IPS DF 19.7 (cell line): ENCODE measurements around the gene SORCS1.

Experiments
- DNase-seq: peaks from one replicate; pipeline ENCODE4 v3.0.0-alpha.2; 2013; ENCODE audit warnings: low read depth, low spot score

Gene SORCS1

DNA sequence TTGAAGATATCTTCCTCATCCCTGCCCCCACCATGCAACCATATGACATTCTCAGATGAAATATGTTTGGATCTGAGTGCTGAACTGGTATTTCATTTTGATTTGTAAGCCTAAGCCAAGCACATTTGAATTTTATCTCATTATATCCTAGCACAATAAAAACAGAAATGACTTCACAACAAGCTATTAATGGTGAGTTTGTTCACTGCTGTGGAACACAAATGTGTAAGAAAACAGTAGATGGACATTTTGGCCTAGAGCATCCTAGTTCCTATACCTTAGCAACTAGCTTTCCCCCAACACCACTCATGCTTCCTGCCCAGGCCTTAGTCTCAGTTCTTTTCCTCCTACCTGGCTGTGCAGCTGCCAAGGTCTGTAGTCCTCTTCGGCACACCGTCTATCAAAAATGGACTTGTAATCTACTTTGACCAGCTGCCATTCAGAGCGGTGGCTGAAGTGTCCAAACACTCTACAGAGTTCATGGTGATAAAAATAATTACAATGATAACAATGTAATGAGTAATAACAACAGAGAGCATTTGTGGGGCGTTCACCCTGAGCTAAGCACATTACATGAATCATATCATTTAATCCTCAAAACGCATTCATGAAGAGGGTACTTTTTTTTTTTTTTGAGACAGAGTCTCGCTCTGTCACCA, 491.9 kb downstream of the SORCS1 start:
- no peak for DNase-seq

DNA sequence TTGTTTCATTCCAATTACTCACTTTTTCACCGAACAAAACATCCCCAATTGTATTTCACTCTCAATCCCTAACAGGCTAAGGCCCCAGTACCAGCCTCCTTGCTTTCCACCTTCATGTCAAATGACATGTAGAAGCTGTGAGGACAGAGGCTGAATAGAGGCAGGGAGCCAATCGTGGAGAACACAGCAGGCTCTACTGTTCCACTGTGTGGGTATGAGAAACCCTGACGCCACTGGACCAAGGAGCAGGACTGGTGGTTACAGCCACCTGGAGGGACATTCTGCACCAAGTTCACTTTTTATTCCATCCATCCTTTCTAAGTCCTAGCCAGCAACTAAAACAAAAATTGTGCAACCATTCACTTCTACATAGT, 502.8 kb downstream of the SORCS1 start:
- DNase-seq, result no peak

- DNase-seq, result no peak
Observed at GRCh38 chr10:106661133-106661766, 503.3 kb downstream of the SORCS1 start.

GRCh38 chr10:106660550-106660949, 504.0 kb downstream of the SORCS1 start:
- DNase-seq, result no peak

DNA sequence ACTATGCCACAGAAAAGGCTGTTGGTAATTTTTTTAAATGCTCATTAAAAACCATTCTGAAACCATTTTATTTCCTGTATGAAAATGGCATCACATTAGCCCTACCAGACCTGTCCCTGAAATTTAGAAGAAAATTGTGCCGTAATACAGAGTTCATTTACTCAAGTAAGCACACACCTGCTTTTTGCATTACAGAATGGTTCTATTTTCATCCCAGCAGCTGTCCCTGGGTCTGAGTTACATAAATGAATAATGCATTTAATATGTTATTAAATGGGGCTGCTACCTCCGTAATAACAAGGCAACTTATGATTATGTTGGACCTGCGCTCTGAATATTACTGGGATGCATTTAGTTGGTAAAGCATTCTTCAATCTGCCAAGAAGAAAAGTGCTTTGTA, 508.9 kb downstream of the SORCS1 start:
- DNase-seq, result no peak

- DNase-seq, result no peak
Observed at GRCh38 chr10:106655165-106655564, 509.3 kb downstream of the SORCS1 start.

DNA sequence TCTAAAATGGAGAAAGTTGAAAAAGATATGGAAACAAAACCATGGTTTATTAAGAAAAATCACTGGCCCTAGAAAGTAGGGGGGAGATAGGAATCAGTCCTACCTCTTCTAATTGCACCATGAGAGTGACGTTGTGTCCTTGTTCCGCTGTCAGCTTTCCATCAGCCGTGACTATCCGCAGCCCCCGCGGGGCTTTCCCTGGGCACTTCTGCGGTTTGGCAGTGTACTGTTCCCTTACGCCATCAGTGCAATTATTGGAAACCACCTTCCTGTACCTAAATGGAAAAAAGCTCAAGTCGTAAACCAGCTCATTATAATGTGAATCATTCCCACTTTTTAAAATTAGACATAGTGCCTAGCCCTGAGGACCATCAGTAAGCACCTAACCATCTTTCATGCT, 512.2 kb downstream of the SORCS1 start:
- DNase-seq, result no peak

DNA sequence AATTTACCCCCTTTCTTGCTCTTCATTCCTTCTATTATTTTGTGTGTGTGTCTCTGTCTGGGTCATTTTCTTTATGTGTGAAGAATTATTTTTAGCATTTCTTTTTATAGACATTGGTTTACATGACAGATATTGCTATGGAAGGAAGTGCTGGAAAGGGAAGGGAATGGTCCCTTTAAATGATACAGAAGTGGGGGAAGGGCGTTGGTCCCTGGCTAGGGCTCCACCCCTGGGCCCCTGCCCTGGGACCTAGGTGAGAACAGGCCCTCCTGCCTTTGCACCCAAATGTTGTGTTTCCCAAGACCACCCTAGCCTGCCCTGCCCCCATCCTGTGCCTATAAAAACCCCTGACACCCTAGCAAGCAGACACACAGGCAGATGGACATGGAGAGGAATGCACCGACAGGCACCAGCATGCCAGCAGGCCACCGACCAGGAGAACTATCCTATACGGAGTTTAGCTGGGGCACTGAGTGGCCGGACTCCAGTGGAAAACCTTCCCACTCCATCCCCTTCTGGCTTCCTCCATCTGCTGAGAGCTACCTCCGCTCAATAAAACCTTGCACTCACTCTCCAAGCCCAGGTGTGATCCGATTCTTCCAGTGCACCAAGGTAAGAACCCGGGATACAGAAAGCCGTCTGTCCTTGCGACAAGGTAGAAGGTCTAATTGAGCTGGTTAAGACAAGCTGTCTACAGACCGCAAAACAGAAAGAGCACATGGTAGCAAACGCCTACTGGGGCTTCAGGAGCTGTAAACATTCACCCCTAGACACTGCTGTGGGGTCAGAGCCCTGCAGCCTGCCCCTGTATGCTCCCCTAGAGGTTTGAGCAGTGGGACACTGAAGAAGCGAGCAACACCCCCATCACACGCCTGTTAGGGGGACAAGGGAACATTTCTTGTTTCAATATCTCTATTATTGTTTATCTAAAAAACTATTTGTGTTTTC, 515.7 kb downstream of the SORCS1 start:
- no peak for DNase-seq

GRCh38 chr10:106643473-106643872, 521.0 kb downstream of the SORCS1 start:
- DNase-seq, result no peak

DNA sequence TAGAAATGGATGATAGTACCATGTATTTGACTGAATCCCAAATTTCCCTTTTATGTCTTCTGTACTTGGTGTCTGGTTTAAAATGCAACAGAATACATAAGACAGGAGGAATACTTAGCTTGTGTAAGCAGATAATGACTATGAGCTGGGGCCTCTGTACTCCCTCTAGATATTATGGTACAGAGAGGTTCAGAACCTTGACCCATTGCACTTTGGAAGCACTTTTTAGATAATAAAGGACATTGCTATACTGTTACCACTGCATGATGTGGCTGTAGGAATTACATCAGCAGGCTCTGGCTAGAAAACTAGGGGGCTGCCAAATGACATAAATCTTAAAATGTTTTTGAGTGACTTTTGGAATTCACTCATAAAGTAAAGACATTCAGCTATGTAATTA, 526.6 kb downstream of the SORCS1 start:
- DNase-seq, result no peak

- no peak for DNase-seq
Observed at GRCh38 chr10:106636766-106637491, 527.6 kb downstream of the SORCS1 start.

GRCh38 chr10:106635947-106636346, 528.6 kb downstream of the SORCS1 start:
- no peak for DNase-seq

GRCh38 chr10:106631016-106631702, 533.3 kb downstream of the SORCS1 start:
- no peak for DNase-seq

DNA sequence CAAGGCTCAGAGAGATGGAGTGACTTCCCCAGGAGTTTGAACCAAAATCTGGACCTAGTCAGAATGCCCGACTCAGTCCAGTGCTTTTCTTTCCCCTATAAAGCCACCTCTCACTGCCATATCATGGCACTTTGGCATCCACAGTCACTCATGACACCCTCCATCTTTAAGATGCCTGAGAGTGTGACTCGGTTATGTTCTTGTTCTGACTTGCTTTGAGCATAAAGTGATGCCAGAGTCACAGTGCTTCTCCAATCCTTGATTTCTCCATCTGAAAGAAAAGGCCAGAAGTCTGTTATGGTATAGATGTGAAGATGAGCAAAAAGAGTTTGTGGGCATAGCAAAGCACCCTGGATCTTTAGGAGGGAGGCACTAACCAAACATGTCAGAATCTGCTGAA, 538.1 kb downstream of the SORCS1 start:
- no peak for DNase-seq

- DNase-seq, result no peak
Observed at GRCh38 chr10:106625751-106626150, 538.8 kb downstream of the SORCS1 start.

DNA sequence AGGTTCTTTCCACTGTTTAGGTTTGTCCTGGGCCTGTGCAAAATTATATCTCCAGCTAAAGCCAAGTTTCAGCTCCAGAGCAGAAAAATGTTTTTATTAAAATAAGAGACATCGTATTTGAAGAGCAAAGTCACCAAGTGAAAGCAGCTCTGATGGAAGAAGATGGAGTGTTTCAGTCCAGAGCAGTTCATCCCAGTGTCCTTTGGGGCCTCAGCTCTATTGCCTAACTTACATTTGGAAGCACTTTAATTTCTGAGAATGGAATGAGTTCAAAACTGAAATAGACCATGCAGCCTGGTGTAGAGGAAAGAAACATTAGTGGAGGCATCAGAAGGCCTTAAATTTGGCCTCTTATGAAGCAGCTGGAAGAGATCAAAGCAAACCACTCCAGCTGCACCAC, 545.2 kb downstream of the SORCS1 start:
- DNase-seq, result no peak

DNA sequence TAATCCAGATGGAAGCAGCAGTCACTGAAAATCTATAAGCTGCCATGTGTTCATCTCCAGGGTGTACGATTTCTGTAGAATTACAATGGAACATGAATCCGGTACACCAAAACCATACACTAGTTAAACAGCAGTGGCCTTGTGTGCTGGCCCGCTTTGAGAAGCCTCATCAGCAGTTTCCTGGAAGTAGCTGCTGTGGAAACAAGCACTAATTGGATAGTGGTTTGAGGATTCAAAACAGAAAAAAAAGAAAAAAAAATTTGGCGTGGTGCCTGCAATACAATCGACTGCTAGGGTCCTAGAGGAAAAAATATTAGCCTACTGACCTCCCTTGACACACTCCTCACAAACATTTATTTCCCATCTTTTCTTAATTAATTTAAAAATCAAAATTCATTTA, 545.9 kb downstream of the SORCS1 start:
- DNase-seq, result no peak

- no peak for DNase-seq
Observed at GRCh38 chr10:106615081-106615480, 549.4 kb downstream of the SORCS1 start.

DNA sequence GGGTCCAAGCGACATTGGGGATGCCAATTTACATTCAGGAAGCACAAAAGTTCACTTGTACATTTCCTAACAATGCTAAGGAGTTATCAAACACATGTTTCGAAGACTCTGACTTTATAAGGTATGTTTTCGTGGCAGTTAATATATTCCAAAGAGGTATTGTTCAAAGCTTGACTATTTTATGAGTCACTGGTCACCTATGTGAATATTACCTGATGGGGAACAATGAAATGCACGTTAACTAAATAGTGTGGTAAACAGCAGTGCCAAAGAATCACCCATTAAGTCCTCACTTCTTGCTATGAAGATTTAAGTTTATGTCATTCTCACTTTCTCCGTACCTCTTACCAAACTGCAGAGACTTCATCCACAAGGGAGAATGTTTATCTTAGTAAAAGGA, 550.2 kb downstream of the SORCS1 start:
- no peak for DNase-seq

- DNase-seq, result no peak
Observed at GRCh38 chr10:106612381-106612780, 552.1 kb downstream of the SORCS1 start.
